B cell (primary cell): ENCODE results near the gene TACC3. TPM values are rescaled to one million over a fixed set of nuclear protein-coding genes. Genes with fewer than 3 reads are reported as not detected.
"Not testable (repeated sequence)": the region's sequence is repeated elsewhere in the genome, so short reads cannot be mapped to it uniquely, and the experiment has no call there.

Source experiments
- ATAC-seq: fragments of 200-7000 bp; cut with Tn5 transposase; one replicate; pipeline ENCODE4 v1.10.0; 2021; ENCODE audit warnings: low read depth, mild to moderate bottlenecking, moderate number of reproducible peaks, moderate library complexity
- CTCF ChIA-PET: fragments of 350-600 bp; sonication (Branson Sonifier 250); formaldehyde crosslinking; loops from one replicate; lab custom pipeline; 2021; ENCODE audit warnings: antibody characterized with exemption, inconsistent platforms; lab: Charles Lee
- POLR2A ChIA-PET: fragments of 350-600 bp; sonication (Branson Sonifier 250); formaldehyde crosslinking; loops from one replicate; lab custom pipeline; 2021; ENCODE audit warnings: antibody characterized with exemption; lab: Charles Lee
- DNase-seq: peaks from one replicate; pipeline ENCODE4 v3.0.0; 2013
- H2AFZ ChIP-seq: 2 replicates; pipeline ENCODE4 v1.6.1; 2012; ENCODE audit warnings: mild to moderate bottlenecking, low read depth, low read length; ENCODE audit not compliant: insufficient read depth, poor library complexity, severe bottlenecking
- H3K27ac ChIP-seq, 2 donors: 1 replicate in 1 of 2; 2 replicates in 1 of 2; pipeline ENCODE4 v1.5.1; 2012 to 2013; ENCODE audit warnings: low read length in 2 of 2, mild to moderate bottlenecking in 2 of 2, moderate library complexity in 1 of 2
- H3K27me3 ChIP-seq, 4 experiments: fragments of 200-600 bp in 1 of 4; sonication (generic) in 1 of 4; replicated peaks in 1 of 4; 1 replicate in 2 of 4; 2 replicates in 2 of 4; pipeline versions ENCODE4 v1.6.1 to v1.7.0; 2013 to 2016; ENCODE audit warnings: low read length in 3 of 4, mild to moderate bottlenecking in 2 of 4, mixed read lengths in 1 of 4, moderate library complexity in 1 of 4; ENCODE audit not compliant: insufficient read depth in 4 of 4, control insufficient read depth in 3 of 4; ENCODE audit errors: control extremely low read depth in 1 of 4
- H3K36me3 ChIP-seq, 2 experiments: replicated peaks in 1 of 2; 1 replicate in 1 of 2; 2 replicates in 1 of 2; pipeline versions ENCODE4 v1.6.1 to v1.7.1; 2013; ENCODE audit warnings: low read length in 1 of 2; ENCODE audit not compliant: insufficient read depth in 2 of 2, control insufficient read depth in 1 of 2; ENCODE audit errors: control extremely low read depth in 1 of 2, extremely low read depth in 1 of 2
- H3K4me1 ChIP-seq, 2 donors: fragments of 200-600 bp in 1 of 2; sonication (generic) in 1 of 2; 1 replicate in 1 of 2; 2 replicates in 1 of 2; pipeline versions ENCODE4 v1.5.1 to v1.6.1; 2013 to 2017; ENCODE audit warnings: low read length in 2 of 2; ENCODE audit not compliant: control insufficient read depth in 2 of 2, insufficient read depth in 2 of 2
- H3K4me2 ChIP-seq: replicated peaks from 2 replicates; pipeline ENCODE3; 2012; ENCODE audit warnings: mild to moderate bottlenecking, low read depth, low read length; ENCODE audit not compliant: poor library complexity, severe bottlenecking
- H3K4me3 ChIP-seq, 5 experiments: fragments of 200-600 bp in 1 of 5; sonication (generic) in 1 of 5; 1 replicate in 3 of 5; 2 replicates in 2 of 5; pipeline versions ENCODE4 v1.5.1 to v1.7.0; 2011 to 2016; ENCODE audit warnings: low read length in 4 of 5, mild to moderate bottlenecking in 4 of 5, low read depth in 2 of 5, control low read depth in 1 of 5, moderate library complexity in 1 of 5; ENCODE audit not compliant: insufficient read depth in 1 of 5; ENCODE audit errors: control extremely low read depth in 1 of 5, extremely low read depth in 1 of 5
- H3K79me2 ChIP-seq: fragments of 200-600 bp; sonication (generic); one replicate; pipeline ENCODE4 v1.6.0; 2016; ENCODE audit warnings: low read length; ENCODE audit not compliant: control insufficient read depth, insufficient read depth
- H3K9ac ChIP-seq: fragments of 200-600 bp; sonication (generic); 2 replicates; pipeline ENCODE4 v1.6.1; 2017; ENCODE audit warnings: mild to moderate bottlenecking, low read length, moderate library complexity
- H3K9me3 ChIP-seq, 3 donors: one replicate each; pipeline versions ENCODE4 v1.6.1 to v1.7.1; 2013; ENCODE audit warnings: low read length in 2 of 3; ENCODE audit not compliant: control insufficient read depth in 2 of 3, insufficient read depth in 1 of 3; ENCODE audit errors: control extremely low read depth in 1 of 3
- H4K20me1 ChIP-seq: 2 replicates; pipeline ENCODE4 v1.6.0; 2012; ENCODE audit warnings: mild to moderate bottlenecking, low read length; ENCODE audit not compliant: insufficient read depth, control insufficient read depth, poor library complexity, severe bottlenecking
- H3K27ac Mint-ChIP-seq: one replicate; pipeline ENCODE4 v1.8.0; 2021; ENCODE audit warnings: mixed read lengths
- H3K27me3 Mint-ChIP-seq: one replicate; pipeline ENCODE4 v1.8.0; 2021; ENCODE audit warnings: mixed read lengths
- H3K4me1 Mint-ChIP-seq: one replicate; pipeline ENCODE4 v1.8.0; 2021; ENCODE audit warnings: mixed read lengths
- H3K4me3 Mint-ChIP-seq: one replicate; pipeline ENCODE4 v1.8.0; 2021; ENCODE audit warnings: mixed read lengths
- H3K9me3 Mint-ChIP-seq: one replicate; pipeline ENCODE4 v1.8.0; 2022; ENCODE audit warnings: mixed read lengths; ENCODE audit not compliant: insufficient read depth
- CTCF ChIP-seq: fragments of 200-600 bp; IDR thresholded peaks from one replicate; pipeline ENCODE4 v1.8.0; 2022; ENCODE audit warnings: antibody characterized with exemption, mild to moderate bottlenecking
- EZH2 ChIP-seq: IDR thresholded peaks from 2 replicates; pipeline ENCODE4 v1.6.1; 2012; ENCODE audit warnings: borderline replicate concordance, low read depth, mild to moderate bottlenecking, moderate library complexity, low read length; ENCODE audit not compliant: insufficient read depth, poor library complexity, severe bottlenecking
- WGBS: methylation state at CpG from one replicate; pipeline ENCODE4 v1.1.5; 2013; ENCODE audit warnings: missing lambda C conversion rate; ENCODE audit not compliant: insufficient coverage; 5-methylcytosine and 5-hydroxymethylcytosine counted together
- intact Hi-C: fragments of 100-400 bp; cut with micrococcal nuclease; formaldehyde crosslinking; loops from one replicate; pipeline ENCODE4 v1.10.0; 2022
- polyA plus RNA-seq: library from polyadenylated mRNA; depleted of rRNA; stranded (reverse); fragments of >200 nt; gene quantifications from 2 replicates; pipeline ENCODE4 v1.2.3, GENCODE V29; 2012
- total RNA-seq, 2 donors: library from RNA; stranded (reverse); fragments of 120-200 nt in 1 of 2; gene quantifications; 1 replicate in 1 of 2; 2 replicates in 1 of 2; pipeline versions ENCODE4 v1.2.3 to v1.2.4, GENCODE V29; 2013 to 2022

The TACC3 gene
- total and polyA plus RNA-seq, 2 donors (not counting 1 experiment from before 2014, with no cell fraction given): 29.5 to 47.9 TPM

- Histone ChIP-seq H3K9me3 (no peaks in the 10 kb centered on the region), H3K4me2 (no peak overlapping the region), H3K36me3 (peaks cover 0 to 49% of the 10 kb centered on the region in 2 experiments), H3K27ac (no peak overlapping the region), H3K9ac (no peak overlapping the region), H2AFZ (no peak overlapping the region), H3K79me2 (peaks cover 25% of the 10 kb centered on the region), H3K27me3 (no peaks in the 10 kb centered on the region), H4K20me1 (no peaks in the 10 kb centered on the region), H3K4me1 (no peaks in the 10 kb centered on the region), H3K4me3 (no peak overlapping the region)
- WGBS: 22% methylated on average over 4 of the region's 7 CpGs
- TF ChIP-seq EZH2 (no peak), CTCF (peak; percentile 93)
- peaks cover 4% of the 10 kb centered on the region for H3K4me1 Mint-ChIP-seq
- ChIA-PET POLR2A (interaction anchor here (0.6 to 1.7 kb wide), 4 partner anchors 19 to 46 kb away, joined by 3 to 8 read pairs (median 6); partner anchors contain the start of genes SLBP, TACC3 and TMEM129), CTCF (interaction anchor here (0.6 to 12.1 kb wide), 29 partner anchors 10 to 214 kb away, joined by 3 to 503 read pairs (median 5); partner anchors contain the start of genes FAM53A, FGFR3, SLBP and TACC3)
- H3K27me3 Mint-ChIP-seq: no peaks in the 10 kb centered on the region
- H3K9me3 Mint-ChIP-seq: no peaks in the 10 kb centered on the region
- H3K27ac Mint-ChIP-seq: peak overlapping the region; percentile 53
- intact Hi-C loops: loop anchor here (1.0 kb wide), 2 partner anchors 19 to 33 kb away; partner anchors contain the start of gene SLBP
- peak; percentile 87 for DNase-seq
- H3K4me3 Mint-ChIP-seq: no peak overlapping the region
- ATAC-seq: peak; percentile 96
Observed at GRCh38 chr4:1693131-1693896, 28.0 kb upstream of the TACC3 start.

- Mint-ChIP-seq H3K4me3 (no peak overlapping the region), H3K27me3 (no peaks in the 10 kb centered on the region), H3K4me1 (peaks cover 4% of the 10 kb centered on the region), H3K27ac (no peak overlapping the region), H3K9me3 (no peaks in the 10 kb centered on the region)
- ChIA-PET CTCF (interaction anchor here (1.8 to 12.1 kb wide), 3 partner anchors 14 to 29 kb away, joined by 5 to 503 read pairs (median 75); partner anchors contain the start of genes SLBP, TACC3 and TMEM129), POLR2A (no interaction called here)
- H3K4me1 ChIP-seq: no peaks in the 10 kb centered on the region
- peaks cover 0 to 66% of the 10 kb centered on the region in 2 experiments for H3K36me3 ChIP-seq
- no peak overlapping the region for H3K4me2 ChIP-seq
- no peak for ATAC-seq
- H3K9ac ChIP-seq: no peak overlapping the region
- H3K9me3 ChIP-seq: no peaks in the 10 kb centered on the region
- DNase-seq: no peak
- no peaks in the 10 kb centered on the region for H3K27me3 ChIP-seq
- H3K27ac ChIP-seq: no peak overlapping the region
- peaks cover 41% of the 10 kb centered on the region for H3K79me2 ChIP-seq
- intact Hi-C loops: no loop called here
- TF ChIP-seq CTCF: no peak
- TF ChIP-seq EZH2: no peak
- no peak overlapping the region for H2AFZ ChIP-seq
- H3K4me3 ChIP-seq: no peak overlapping the region
- H4K20me1 ChIP-seq: no peaks in the 10 kb centered on the region
- 79% methylated on average over 2 of the region's 5 CpGs for WGBS
Observed at GRCh38 chr4:1695913-1696312, 25.4 kb upstream of the TACC3 start.

DNA sequence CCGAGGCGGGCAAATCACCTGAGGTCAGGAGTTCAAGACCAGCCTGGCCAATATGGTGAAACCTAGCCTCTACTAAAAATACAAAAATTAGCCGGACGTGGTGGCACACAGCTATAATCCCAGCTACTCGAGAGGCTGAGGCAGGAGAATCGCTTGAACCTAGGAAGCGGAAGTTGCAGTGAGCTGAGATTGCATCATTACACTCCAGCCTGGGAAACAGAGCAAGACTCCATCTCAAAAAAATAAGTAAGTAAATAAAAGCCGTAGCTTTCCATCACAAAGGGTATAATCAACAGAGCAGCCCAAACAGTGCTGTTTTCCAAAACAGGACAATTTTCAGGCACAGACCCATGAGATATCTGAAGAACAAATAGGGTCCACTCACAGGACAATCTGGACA lies 19.6 kb upstream of the TACC3 start:
- Histone ChIP-seq H4K20me1 (peaks cover 41% of the 10 kb centered on the region), H3K36me3 (peaks cover 0 to 56% of the 10 kb centered on the region in 2 experiments), H3K79me2 (peaks cover 83% of the 10 kb centered on the region)
- H2AFZ ChIP-seq, H3K4me2 ChIP-seq, H3K9me3 ChIP-seq, intact Hi-C loops, H3K9ac ChIP-seq, H3K9me3 Mint-ChIP-seq, ATAC-seq, H3K27me3 Mint-ChIP-seq, H3K27me3 ChIP-seq, H3K4me1 ChIP-seq, H3K4me3 Mint-ChIP-seq, DNase-seq, H3K4me1 Mint-ChIP-seq, H3K4me3 ChIP-seq, H3K27ac ChIP-seq, H3K27ac Mint-ChIP-seq: not testable (repeated sequence)
- 100% methylated on average over 2 of the region's 8 CpGs for WGBS
- ChIA-PET CTCF (interaction anchor here (0.7 to 4.2 kb wide), 3 partner anchors 8 to 154 kb away, joined by 3 to 37 read pairs (median 3); partner anchors contain the start of gene SLBP), POLR2A (interaction anchor here (0.6 kb wide), 1 partner anchor 25 kb away, joined by 3 read pairs; no protein-coding TSS in a partner anchor)
